ENCODE measurements around the gene FRAT1.
A peak's percentile ranks its signal among the peaks of the same experiment; 100 is the strongest.

FRAT1 gene

DNA sequence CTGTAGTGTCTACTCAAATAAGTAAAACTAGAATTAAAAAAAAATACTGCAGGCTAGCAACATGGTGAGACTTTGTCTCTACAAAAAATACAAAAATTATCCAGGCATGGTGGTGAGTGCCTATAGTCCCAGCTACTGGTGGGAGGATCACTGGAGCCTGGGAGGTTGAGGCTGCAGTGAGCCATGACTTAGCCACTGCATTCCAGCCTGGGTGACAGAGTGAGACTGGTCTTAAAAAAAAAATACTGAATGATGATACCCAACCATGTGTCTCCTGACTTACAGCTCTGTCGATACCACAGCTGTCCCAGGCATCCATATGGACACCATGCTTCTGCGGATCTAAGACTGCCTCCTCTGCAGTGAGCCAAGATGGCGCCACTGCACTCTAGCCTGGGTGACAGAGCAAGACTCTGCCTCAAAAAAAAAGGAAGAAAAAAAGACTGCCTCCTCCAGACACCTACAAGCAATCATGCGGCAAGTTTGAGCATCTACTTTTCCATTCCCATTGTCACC, 7.9 kb upstream of the FRAT1 start:
- DNase-seq = no peak

- DNase-seq = no peak
These were observed 6.2 kb upstream of the FRAT1 start for GRCh38 chr10:97312897-97313296.

- DNase-seq = no peak
These were observed 4.4 kb upstream of the FRAT1 start for GRCh38 chr10:97314671-97315070.

DNA sequence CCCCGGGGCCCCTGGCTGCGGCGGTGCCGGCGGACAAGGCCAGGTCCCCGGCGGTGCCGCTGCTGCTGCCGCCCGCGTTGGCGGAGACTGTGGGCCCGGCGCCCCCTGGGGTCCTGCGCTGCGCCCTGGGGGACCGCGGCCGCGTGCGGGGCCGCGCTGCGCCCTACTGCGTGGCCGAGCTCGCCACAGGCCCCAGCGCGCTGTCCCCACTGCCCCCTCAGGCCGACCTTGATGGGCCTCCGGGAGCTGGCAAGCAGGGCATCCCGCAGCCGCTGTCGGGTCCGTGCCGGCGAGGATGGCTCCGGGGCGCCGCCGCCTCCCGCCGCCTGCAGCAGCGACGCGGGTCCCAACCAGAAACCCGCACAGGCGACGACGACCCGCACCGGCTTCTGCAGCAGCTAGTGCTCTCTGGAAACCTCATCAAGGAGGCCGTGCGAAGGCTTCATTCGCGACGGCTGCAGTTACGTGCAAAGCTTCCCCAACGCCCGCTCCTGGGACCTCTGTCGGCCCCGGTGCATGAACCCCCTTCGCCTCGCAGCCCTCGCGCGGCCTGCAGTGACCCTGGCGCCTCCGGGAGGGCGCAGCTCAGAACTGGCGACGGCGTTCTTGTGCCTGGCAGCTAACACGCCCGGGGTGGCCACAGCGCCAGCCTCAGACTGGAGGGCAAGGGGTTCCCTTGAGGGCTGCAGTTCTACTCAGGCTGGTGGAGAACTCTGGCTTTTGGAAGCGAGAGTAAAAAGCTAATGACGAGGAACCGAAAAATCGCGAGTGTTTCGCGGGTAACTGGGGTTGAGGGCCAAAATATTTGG, 804 bp downstream of the FRAT1 start:
- peak; percentile 72 for DNase-seq

- no peak for DNase-seq
These were observed 1.5 kb downstream of the FRAT1 start for GRCh38 chr10:97320480-97321031.

DNA sequence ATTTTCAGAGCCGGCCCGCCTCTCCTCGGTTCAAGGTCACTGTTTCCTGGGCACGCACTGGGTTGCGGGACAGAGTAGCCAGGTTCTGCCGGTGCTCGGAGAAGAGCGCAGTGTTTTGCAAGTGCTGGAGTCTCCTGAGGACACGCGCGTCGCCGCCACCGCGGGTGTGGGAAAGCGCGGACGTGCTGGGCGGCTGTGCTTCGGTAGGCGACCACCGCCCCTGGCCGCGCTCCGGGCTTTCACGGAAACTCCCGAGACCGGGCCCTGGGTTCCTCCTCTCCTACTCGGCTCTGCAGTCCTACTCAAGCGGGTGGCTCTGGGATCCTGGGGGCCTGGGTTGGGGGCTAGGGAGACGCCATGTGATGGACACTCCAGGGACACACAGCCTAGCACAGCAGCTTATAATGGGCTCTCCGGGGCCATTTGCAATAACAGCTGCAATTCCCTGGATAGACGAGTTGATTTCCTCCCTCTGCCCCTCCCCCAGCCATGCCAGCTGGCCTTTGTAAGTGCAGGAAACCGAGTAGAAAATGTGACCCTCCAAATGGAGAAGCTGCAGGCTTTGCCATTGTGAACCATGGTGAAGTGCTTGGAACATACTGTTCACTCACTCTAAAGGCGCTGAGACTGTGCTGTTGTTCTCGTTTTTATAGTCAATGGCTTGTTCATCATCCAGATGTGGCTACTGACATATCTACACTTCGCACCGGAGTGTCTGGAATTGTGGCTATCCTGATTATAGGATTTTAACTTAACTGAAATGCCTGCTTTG, 2.1 kb downstream of the FRAT1 start:
- DNase-seq = no peak

- no peak for DNase-seq
These were observed 2.7 kb downstream of the FRAT1 start for GRCh38 chr10:97321804-97322190.

DNA sequence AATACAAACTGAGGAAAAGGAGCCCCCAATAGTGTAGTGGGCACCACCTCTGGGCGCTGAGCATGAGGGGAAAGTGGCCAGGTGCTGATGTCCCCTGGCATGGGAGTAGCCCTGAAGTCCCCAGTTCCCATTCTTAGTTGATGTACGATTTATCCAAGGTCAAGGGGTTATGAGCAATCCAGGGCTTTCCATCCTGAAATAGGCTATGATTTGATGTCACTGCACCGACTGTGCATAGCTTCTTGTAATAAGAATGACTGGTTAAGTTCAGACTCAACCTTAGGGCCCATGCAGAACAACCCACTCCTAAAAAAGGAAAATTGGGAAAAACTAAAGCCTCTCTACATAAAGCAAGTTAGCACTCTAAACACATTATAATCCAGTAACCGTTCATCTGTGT, 4.4 kb downstream of the FRAT1 start:
- no peak for DNase-seq

DNA sequence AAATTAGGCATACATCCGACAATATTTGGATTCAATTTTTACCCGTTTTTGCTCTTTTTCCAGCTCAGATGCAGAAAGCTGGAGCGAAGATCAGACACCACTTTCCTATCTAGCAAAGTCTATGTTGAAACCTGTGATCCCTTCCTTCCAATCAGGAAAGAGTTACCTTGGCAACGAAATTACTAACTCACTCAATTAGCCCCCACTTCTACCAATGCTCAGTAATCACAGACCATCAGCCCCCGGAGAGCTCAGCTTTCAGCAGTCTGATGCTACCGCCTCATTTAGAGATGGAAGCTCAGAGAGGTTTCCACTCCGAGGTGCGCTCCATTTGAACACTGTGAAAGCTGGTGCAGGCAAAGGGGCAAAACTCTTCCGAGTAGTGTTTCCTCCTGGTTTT, 6.7 kb downstream of the FRAT1 start:
- no peak for DNase-seq

DNA sequence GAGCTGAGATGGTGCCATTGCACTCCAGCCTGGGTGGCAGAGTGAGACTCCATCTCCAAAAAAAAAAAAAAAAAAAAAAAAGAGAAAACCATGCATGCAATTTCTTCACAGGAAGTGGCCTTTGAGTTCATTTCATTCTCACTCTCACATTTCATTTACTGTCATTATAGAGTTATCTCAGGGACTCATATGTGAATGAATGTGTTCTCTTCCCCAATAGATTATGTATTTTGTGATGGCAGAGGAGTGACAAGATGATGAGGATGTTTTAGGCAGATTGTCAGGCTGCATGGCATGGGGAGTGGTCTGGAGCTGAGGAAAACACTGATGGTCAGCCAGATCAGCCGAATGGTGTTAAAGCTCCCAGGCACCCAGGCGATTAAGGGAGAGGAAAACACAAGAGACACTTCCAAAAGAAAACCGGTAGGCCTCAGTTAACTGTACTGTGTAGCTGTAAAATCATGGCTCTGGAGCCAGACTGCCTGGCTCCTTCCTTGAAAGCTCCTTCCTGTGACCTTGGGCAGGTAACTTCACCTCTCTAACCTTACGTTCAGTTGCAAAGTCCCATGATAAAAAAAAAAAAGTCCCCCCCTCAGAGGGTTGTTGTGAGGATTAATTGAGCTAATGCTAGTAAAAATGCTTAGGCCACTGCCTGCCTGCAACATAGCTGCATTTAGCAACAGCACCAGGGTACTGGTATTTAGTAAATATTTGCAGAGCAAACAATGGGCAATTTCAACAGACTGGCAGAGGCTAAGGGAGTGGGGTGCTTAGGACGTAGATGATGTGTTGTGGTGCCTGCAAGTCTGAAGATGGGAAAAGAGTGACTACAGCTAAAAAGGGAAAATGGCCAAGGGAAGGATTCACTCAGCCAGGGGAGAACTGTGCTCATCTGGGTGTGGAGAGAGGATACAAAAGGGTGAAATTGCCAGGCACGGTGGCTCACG, 8.6 kb downstream of the FRAT1 start:
- no peak for DNase-seq

- DNase-seq = no peak
These were observed 9.8 kb downstream of the FRAT1 start for GRCh38 chr10:97328646-97329453.

DNA sequence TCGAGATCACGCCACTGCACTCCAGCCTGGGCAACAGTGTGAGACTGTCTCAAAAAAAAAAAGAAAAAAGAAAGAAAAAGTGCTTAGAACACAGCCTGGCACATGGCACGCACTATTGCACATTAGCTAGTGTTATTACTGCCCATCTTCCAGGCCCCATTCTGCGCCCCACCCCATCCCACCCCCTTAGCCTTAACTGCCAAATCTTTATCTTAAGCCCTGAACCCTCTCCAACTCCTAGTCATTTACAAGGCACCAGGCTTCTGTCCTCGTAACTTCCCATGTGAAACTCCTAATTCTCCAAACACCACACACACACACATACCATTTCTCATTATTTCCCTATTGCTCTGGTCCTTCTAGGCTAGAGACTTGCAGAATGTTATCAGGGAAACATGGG, 10.7 kb downstream of the FRAT1 start:
- DNase-seq = no peak

GRCh38 chr10:97331153-97331703, 12.2 kb downstream of the FRAT1 start:
- no peak for DNase-seq

- DNase-seq = peak; percentile 68
These were observed 13.7 kb downstream of the FRAT1 start for GRCh38 chr10:97332591-97333350.

- DNase-seq = no peak
These were observed 14.2 kb downstream of the FRAT1 start for GRCh38 chr10:97333351-97333600.

GRCh38 chr10:97333601-97334369, 14.7 kb downstream of the FRAT1 start:
- no peak for DNase-seq

- DNase-seq = peak; percentile 91
These were observed 15.5 kb downstream of the FRAT1 start, which contains the start of gene FRAT2 for GRCh38 chr10:97334370-97335175. FRAT2 (minus strand) TSS chr10:97334729; CDS start chr10:97334572, 157 bp downstream.

DNA sequence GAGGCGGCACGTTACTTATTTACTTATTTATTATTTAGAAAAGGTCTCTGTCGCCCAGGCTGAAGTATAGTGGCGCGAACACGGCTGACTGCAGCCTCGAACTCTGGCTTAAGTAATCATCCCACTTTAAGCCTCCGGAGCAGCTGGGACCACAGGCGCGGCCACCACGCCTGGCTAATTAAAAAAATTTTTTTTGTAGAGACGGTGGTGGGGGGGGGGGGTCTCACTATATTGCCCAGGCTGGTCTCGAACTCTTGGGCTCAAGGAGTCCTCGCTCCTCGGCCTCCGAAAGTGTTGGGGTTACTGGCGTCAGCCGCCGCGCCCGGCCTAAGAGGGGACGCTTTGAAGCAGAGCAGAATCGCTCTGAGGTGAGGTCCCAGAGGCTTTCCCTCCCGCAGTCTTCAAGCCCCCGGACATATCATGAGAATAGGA, 16.1 kb downstream of the FRAT1 start:
- no peak for DNase-seq

GRCh38 chr10:97336006-97336405, 16.9 kb downstream of the FRAT1 start:
- no peak for DNase-seq

Data from 8988T (cell line).